ENCODE results near the gene DCK. TPM values are rescaled to one million over a fixed set of nuclear protein-coding genes. Genes with fewer than 3 reads are reported as not detected.
"Not testable (repeated sequence)": the region's sequence is repeated elsewhere in the genome, so short reads cannot be mapped to it uniquely, and the experiment has no call there.

Gene DCK
- total RNA-seq, 2 donors from 2014 or later: 4.6 to 7.3 TPM

DNA sequence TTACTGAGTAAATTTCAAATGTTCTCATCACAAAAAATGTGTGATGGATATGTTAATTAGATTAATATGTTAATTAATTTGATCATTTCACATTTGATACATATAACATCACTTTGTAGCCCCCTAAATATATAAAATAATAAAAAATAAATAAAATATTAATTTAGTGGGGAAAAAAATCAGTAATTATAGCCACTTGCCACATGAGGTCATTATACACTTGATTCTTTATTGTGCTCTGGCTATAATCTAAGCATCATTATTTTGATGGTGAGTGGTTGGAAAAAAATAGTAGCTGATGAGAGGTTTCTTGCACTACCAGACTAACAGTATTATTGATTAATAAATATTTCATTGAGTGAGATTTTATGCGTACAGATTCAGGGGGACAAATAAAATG, 57.4 kb downstream of the DCK start:
- peaks cover 10% of the 10 kb centered on the region for H3K4me1 ChIP-seq
- intact Hi-C loops (cut with DNase I): no loop called here
- DNase-seq (no peak), ATAC-seq (no peak)
- H3K4me3 ChIP-seq: no peak overlapping the region
- H3K9me3 ChIP-seq: no peaks in the 10 kb centered on the region
- no peaks in the 10 kb centered on the region for H3K27me3 ChIP-seq
- WGBS, 2 donors: 57 to 65% methylated on average over 1 of the region's 1 CpG
- H3K27ac ChIP-seq: no peak overlapping the region
- TF ChIP-seq POLR2A (IDR thresholded peaks at IDR 0.05) (no peak), CTCF (IDR thresholded peaks at IDR 0.05) (peak in 4 of 7 experiments; percentile 16 to 29 (median 22))
- no peaks in the 10 kb centered on the region for H3K36me3 ChIP-seq (replicated peaks in 1 of 2; ENCODE audit: insufficient read depth in 1 of 2, low read depth in 2 of 2)

GRCh38 chr4:71052034-71052433, 58.6 kb downstream of the DCK start:
- Histone ChIP-seq H3K27me3 (no peaks in the 10 kb centered on the region), H3K9me3 (no peaks in the 10 kb centered on the region), H3K4me3 (no peak overlapping the region), H3K36me3 (replicated peaks in 1 of 2; ENCODE audit: insufficient read depth in 1 of 2, low read depth in 2 of 2) (no peaks in the 10 kb centered on the region), H3K27ac (no peak overlapping the region), H3K4me1 (peaks cover 10% of the 10 kb centered on the region)
- WGBS, 2 donors: 35% methylated on average over 7 of the region's 7 CpGs
- DNase-seq (peak in 1 of 4 donors; percentile 4), ATAC-seq (peak; percentile 59)
- intact Hi-C loops (cut with DNase I): no loop called here
- no peak for TF ChIP-seq CTCF (IDR thresholded peaks at IDR 0.05)
- TF ChIP-seq POLR2A (IDR thresholded peaks at IDR 0.05): no peak

DNA sequence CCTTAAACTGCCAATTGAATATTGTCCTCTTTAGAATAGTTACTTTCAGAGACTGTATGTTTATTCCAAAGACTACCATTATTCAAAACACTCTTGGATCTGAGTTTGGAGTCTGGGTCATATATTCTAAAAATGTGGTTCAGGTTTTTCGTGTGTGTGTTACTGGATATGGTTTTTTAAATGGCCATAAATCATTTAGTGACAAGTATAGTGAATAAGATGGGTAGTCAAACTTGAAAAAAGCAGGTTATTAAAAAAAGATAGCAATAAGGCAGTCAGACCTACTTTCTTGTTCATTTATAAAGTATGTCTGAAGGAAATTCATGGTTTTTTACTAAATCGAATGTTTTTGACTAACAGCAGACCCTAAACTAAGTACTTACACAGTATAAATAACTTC, 59.3 kb downstream of the DCK start:
- DNase-seq (no peak), ATAC-seq (no peak)
- no peak for TF ChIP-seq CTCF (IDR thresholded peaks at IDR 0.05)
- TF ChIP-seq POLR2A (IDR thresholded peaks at IDR 0.05): no peak
- H3K27ac ChIP-seq: no peak overlapping the region
- WGBS, 2 donors: 62 to 78% methylated on average over 2 of the region's 2 CpGs
- H3K4me3 ChIP-seq: no peak overlapping the region
- H3K36me3 ChIP-seq (replicated peaks in 1 of 2; ENCODE audit: insufficient read depth in 1 of 2, low read depth in 2 of 2): no peaks in the 10 kb centered on the region
- H3K9me3 ChIP-seq: no peaks in the 10 kb centered on the region
- intact Hi-C loops (cut with DNase I): no loop called here
- H3K27me3 ChIP-seq: no peaks in the 10 kb centered on the region
- H3K4me1 ChIP-seq: peaks cover 10% of the 10 kb centered on the region

DNA sequence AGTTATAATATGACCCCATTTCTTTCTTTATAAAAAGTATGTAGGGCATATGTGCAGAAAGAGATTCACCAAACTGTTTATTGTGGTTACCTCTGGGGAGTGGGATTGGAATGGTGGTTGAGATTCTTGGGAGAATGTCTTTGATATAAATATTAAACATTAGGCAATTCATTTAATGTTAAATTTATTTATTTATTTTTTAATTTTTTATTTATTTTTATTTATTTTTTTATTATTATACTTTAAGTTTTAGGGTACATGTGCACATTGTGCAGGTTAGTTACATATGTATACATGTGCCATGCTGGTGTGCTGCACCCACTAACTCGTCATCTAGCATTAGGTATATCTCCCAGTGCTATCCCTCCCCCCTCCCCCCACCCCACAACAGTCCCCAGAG, 60.2 kb downstream of the DCK start:
- H3K4me3 ChIP-seq; H3K9me3 ChIP-seq; DNase-seq; ATAC-seq; H3K36me3 ChIP-seq (replicated peaks in 1 of 2; ENCODE audit: insufficient read depth in 1 of 2, low read depth in 2 of 2); H3K27me3 ChIP-seq; intact Hi-C loops (cut with DNase I); H3K27ac ChIP-seq: not testable (repeated sequence)
- 100% methylated on average over 1 of the region's 1 CpG for WGBS, 2 donors
- peaks cover 10% of the 10 kb centered on the region for H3K4me1 ChIP-seq

- DNase-seq; H3K27ac ChIP-seq; H3K4me3 ChIP-seq; H3K9me3 ChIP-seq; H3K36me3 ChIP-seq (replicated peaks in 1 of 2; ENCODE audit: insufficient read depth in 1 of 2, low read depth in 2 of 2); H3K4me1 ChIP-seq; intact Hi-C loops (cut with DNase I); ATAC-seq; H3K27me3 ChIP-seq: not testable (repeated sequence)
- 85 to 87% methylated on average over 5 to 14 of the region's 16 CpGs for WGBS, 2 donors
Measured at GRCh38 chr4:71059573-71059972, 66.1 kb downstream of the DCK start.

- Histone ChIP-seq H3K9me3 (no peaks in the 10 kb centered on the region), H3K4me3 (no peak overlapping the region)
Measured at GRCh38 chr4:71062436-71062835, 69.0 kb downstream of the DCK start.

More at GRCh38 chr4:71062436-71062835, 69.0 kb downstream of the DCK start:
- ATAC-seq (no peak), DNase-seq (no peak)
- Histone ChIP-seq H3K36me3 (replicated peaks in 1 of 2; ENCODE audit: insufficient read depth in 1 of 2, low read depth in 2 of 2) (no peaks in the 10 kb centered on the region), H3K27me3 (no peaks in the 10 kb centered on the region), H3K27ac (no peak overlapping the region), H3K4me1 (peaks cover 23% of the 10 kb centered on the region)
- TF ChIP-seq POLR2A (IDR thresholded peaks at IDR 0.05) (no peak), CTCF (IDR thresholded peaks at IDR 0.05) (no peak)
- WGBS, 2 donors: 82 to 88% methylated on average over 2 of the region's 2 CpGs
- intact Hi-C loops (cut with DNase I): no loop called here

All from body of pancreas (tissue), 4 donors.